ENCODE results near the gene GNAS-AS1. TPM values are rescaled to one million over a fixed set of nuclear protein-coding genes. Genes with fewer than 3 reads are reported as not detected.

The GNAS-AS1 gene
- total RNA-seq = 0.43 and 0.64 TPM in 2 replicates

- no peak for TF ChIP-seq CTCF (IDR thresholded peaks at IDR 0.05; ENCODE audit: insufficient read depth, low read depth, low read length)
- peak; percentile 88 for DNase-seq (ENCODE audit: low read depth)
- H3K4me3 ChIP-seq (ENCODE audit: low read depth, low read length) = peak within 1 kb of the TSS; percentile 76
Measured at GRCh38 chr20:58850693-58851174, at the start of gene GNAS-AS1. TSS of gene GNAS-AS1 (minus strand) at chr20:58850902.

DNA sequence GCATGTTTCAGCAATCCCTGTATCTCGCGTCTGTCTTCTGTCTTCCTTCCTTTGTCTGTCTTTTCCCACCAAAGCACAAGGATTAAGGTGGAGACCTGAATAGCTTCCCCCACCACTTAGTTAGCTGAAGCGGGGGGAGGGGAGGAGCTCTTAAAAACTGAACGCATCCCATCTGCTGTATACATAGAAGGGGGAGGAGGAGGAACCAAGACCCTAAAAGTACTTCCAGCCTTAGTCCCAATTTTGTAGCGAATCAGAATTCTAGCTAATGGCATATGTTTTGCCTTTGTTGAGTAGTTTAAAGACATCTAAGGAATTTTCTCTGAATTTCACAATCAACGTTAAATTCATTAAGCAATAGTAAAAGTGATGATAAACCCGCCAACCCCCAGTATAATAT is 49.7 kb upstream of the GNAS-AS1 start:
- H3K4me3 ChIP-seq (ENCODE audit: low read depth, low read length) = no peak overlapping the region
- no peak for TF ChIP-seq CTCF (IDR thresholded peaks at IDR 0.05; ENCODE audit: insufficient read depth, low read depth, low read length)

GRCh38 chr20:58899512-58899911 is 48.8 kb upstream of the GNAS-AS1 start:
- H3K4me3 ChIP-seq (ENCODE audit: low read depth, low read length) = no peak overlapping the region
- DNase-seq (ENCODE audit: low read depth) = no peak
- TF ChIP-seq CTCF (IDR thresholded peaks at IDR 0.05; ENCODE audit: insufficient read depth, low read depth, low read length) = no peak

More for the DNA sequence above, 49.7 kb upstream of the GNAS-AS1 start:
- peak; percentile 30 for DNase-seq (ENCODE audit: low read depth)

DNA sequence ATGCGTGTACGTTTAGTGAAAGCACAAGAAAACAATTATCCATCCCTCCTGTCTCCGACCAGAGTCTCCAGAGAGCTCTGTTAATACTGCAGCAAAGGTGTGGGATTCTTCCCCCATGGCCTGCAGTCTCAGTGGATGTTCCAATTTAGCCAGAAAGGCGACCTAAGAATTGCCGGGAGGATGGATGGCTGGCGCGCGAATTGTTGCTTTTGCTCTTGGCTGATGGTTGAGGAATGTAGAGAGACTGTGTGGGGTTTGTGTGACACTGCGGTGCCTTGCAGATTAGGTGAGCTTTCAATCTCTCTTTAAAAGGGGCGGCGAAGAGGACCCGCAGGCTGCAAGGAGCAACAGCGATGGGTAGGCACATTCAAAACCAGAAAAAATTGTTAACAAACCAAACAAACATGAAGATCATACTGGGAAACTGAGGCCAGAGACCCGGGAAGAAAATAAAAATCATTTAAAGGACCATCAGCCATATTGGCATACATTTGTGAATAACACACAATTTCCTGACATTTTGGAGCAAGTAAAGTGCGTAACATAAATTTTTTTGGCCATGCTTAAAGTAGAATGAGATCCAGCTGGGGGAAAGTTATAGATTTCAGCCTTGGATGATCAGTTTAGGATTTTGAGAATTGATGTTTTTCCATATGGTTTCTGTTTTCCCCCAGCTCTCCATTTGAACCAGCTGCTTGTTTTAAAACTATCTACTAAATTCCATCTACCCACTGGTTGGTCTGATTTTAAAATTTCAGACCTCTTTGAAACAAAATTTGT is 48.1 kb upstream of the GNAS-AS1 start:
- DNase-seq (ENCODE audit: low read depth) = no peak
- no peak overlapping the region for H3K4me3 ChIP-seq (ENCODE audit: low read depth, low read length)
- no peak for TF ChIP-seq CTCF (IDR thresholded peaks at IDR 0.05; ENCODE audit: insufficient read depth, low read depth, low read length)

- no peak overlapping the region for H3K4me3 ChIP-seq (ENCODE audit: low read depth, low read length)
- no peak for TF ChIP-seq CTCF (IDR thresholded peaks at IDR 0.05; ENCODE audit: insufficient read depth, low read depth, low read length)
- DNase-seq (ENCODE audit: low read depth) = no peak
Measured at GRCh38 chr20:58897488-58897887, 46.8 kb upstream of the GNAS-AS1 start.

DNA sequence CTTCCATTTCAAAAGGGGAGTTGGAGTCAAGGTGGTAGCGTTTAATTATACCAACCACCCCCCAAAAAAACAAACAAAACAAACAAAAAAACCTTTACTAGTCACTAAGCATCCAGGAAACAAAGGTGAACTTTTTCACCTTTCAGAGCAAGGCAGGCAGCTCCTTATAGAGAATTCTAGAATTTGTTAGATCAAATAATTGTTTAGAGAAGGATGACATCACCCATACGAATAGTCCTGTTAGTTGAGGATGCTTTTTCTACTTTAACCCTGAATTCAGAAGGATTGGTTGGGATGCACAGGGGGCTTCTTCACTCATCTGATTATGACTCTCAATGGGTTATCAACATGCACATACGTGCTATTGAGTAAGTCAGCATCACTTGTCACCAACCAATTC is 46.1 kb upstream of the GNAS-AS1 start:
- H3K4me3 ChIP-seq (ENCODE audit: low read depth, low read length) = no peak overlapping the region
- no peak for DNase-seq (ENCODE audit: low read depth)
- TF ChIP-seq CTCF (IDR thresholded peaks at IDR 0.05; ENCODE audit: insufficient read depth, low read depth, low read length) = no peak
